Activated CD8-positive, alpha-beta memory T cell treated with anti-CD3 and anti-CD28 coated beads for 24 hours (primary cell): ENCODE data around the gene TBC1D7.

Experiments
- DNase-seq: peaks from one replicate; pipeline ENCODE4 v3.0.0-alpha.2; 2020

TBC1D7 gene

GRCh38 chr6:13289789-13290318 lies 38.5 kb downstream of the TBC1D7 start:
- DNase-seq = no peak

GRCh38 chr6:13288969-13289391 lies 39.4 kb downstream of the TBC1D7 start:
- peak; percentile 41 for DNase-seq

GRCh38 chr6:13288481-13288880 lies 39.9 kb downstream of the TBC1D7 start:
- peak; percentile 26 for DNase-seq

DNA sequence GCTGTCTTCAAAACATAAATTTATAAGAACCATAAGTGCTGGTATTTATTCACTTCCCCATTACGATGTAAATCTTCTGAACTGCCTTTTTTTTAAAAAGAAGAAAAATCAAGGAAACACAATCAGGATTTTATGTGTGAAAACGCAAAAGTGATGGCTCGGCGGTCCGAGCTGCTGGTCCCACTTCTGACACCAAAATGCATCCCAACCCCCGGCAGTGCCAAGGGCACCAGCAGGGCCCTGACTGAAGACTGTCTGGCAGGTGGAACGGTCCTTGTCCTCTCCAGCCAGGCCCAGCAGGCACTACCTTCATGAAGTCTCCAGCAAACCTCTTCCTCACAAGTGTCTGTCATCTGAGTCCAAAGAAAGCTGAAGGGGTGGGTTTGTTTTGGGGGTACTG lies 41.2 kb downstream of the TBC1D7 start:
- no peak for DNase-seq

GRCh38 chr6:13286181-13286580 lies 42.2 kb downstream of the TBC1D7 start:
- no peak for DNase-seq

- no peak for DNase-seq
Observed at GRCh38 chr6:13285705-13286104, 42.6 kb downstream of the TBC1D7 start.

GRCh38 chr6:13284646-13285045 lies 43.7 kb downstream of the TBC1D7 start:
- no peak for DNase-seq

GRCh38 chr6:13283331-13283730 lies 45.0 kb downstream of the TBC1D7 start:
- no peak for DNase-seq

- DNase-seq = no peak
Observed at GRCh38 chr6:13282393-13283069, 45.8 kb downstream of the TBC1D7 start.

DNA sequence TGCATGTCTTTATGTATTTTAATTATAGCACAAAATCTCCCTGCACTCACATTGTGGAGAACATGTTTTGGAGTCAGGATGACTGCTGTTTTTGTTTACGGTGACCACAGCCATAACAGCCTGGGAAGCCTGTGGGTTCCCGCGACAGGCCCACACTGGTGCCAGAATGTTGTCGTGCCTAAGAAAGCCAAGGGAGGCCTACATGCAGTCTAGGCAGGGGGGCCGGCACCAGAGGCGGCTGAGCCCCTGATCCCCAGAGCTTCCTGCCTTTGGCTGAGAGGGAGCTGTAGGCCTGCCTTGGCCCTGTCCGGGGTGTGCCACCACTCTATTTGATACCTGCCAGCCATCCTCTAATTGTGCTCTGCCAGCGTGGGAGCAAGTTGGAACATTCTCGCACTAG lies 46.7 kb downstream of the TBC1D7 start:
- DNase-seq = no peak

DNA sequence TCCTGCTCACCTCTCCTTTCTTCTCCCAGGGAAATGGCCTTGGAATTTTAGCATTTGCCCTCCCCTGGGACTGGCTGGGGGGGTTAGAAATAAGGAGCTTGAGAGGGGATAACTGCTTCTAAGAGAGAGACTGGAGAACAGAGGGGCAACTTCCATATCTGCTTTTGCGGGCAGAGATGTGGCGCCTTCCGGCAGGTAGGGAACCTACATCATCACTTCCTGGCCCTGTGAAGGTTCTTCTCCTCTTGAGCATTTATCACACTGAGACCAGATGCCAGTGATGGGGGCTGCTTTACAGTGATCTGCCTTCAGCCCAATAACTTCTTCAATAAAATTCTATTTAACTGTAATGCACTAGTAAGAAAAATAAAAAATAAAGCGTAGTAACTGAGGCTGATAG lies 48.1 kb downstream of the TBC1D7 start:
- DNase-seq = no peak

DNA sequence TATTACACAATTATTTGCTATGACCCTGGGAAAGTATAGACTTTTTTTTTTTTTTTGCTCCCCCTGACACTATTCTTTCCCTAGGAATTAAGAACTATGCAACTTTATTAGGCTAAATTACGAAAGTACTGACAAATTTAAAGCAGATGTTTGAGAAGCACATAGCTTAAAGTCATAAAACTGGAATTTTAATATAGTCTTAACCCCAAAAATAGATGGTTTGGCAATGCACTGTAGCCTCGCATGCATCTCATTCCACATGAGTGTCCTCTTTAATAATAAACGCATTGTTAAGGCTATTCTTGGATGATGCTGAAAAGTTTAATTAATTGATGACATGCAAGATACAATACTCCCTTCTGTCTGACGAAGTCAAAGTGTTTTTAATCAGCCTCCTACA lies 49.3 kb downstream of the TBC1D7 start:
- DNase-seq = no peak

DNA sequence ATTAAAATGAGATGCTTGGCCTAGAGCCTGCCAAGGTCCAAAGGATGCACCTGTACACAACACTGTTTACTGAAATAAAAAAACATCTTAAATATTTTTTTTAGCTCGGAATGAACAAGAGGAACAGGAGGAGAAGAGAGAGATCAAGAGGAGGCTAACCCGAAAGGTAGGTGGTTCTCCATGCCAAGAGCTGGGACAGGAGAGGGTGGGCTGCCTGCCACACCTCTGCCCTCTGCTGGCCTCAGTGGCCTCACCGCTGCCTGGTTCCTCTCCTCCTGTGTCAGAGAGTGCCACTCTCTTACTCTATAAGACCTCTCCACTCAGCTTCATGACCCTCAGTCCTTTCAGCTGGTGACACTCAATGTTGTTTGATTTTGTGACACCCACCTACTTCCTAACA lies 50.2 kb downstream of the TBC1D7 start:
- DNase-seq = no peak

DNA sequence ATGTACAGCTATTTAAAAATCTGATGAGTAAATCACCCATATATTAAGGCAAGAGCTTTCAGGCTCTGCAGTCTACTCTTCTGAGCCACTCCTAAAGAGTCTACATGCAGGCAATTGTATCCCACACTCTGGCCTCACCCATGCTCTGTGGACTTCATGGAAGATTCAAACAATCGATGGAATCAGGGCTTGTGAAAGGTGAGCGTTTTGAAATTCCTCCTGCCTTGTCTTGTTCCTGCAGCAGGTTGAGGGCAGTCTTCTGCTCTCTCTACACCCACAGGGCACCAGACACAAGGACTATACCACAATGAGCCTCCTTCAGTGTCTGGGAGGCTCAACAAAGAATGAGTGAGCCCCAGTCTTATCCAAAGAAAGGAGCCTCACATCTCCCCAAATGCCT lies 51.1 kb downstream of the TBC1D7 start:
- no peak for DNase-seq

- no peak for DNase-seq
Observed at GRCh38 chr6:13275435-13275989, 52.8 kb downstream of the TBC1D7 start.

DNA sequence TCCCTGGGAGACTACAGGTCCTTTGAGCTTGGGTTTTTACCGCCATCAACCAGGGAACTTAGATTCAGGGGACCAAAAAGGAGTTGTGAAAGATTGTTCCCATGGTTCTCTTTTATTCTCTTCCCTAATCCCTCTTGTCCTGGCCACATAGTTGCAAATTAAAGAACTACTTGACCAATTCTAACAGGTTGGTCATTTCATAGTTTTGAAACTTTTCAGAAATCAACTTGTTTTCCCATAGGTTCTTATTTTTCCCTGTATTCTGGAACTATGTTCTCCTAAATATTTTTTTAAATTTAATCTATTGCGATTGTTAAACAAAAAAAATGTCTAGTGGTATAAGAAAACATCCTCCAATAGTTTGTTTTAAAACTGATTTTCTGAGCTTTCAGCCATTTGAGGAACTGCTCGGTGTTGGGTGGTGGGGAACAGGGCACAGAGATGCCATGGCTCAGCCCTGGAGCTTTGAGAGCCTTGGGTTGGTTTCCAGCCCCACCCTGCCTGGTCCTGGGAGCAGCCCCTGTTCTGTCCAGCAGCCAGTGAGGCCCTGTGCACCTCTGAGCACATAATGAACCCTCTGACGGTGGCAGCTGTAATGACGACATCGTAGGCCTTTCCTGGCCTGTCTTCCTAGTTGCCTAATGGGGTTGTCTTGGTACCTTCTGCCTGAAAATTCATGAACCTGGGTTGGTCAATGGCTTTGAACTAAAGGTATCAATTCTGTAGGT lies 53.5 kb downstream of the TBC1D7 start:
- no peak for DNase-seq

GRCh38 chr6:13273931-13274706 lies 54.2 kb downstream of the TBC1D7 start:
- DNase-seq = peak; percentile 79

DNA sequence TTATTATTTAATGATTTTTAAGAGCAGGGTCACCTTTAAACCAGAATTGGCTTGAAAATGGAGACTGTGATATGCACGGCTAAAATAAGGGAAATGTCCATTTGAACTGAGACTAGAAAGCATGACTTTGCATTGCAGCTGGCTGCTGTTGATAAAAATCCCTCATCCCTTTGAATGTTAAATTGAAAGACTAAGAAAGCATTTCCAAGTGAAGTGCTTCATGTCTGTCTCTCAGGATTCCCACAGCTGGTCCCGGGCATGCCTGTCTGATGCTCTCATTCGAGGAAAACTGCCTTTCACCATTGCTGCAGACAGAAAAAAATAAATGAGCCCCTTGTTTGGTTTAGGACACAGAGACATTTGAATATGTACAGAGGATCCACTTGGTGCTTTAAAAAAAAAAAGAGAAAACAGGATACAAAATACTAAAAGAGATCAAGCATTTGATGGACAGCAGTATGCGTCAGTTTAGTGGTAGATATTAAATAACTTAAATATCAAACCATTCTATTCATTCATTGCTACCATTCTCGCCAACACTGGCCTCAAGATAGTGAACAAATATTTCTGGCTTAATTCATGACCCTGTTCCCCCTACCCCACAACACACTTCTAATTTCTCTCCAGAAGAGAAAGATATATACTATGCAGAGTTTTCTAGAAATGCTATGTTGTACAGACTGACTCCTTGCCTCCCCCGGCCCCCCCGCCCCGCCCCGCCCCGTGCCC lies 55.0 kb downstream of the TBC1D7 start:
- DNase-seq = no peak

- DNase-seq = no peak
Observed at GRCh38 chr6:13272131-13273046, 55.9 kb downstream of the TBC1D7 start.

DNA sequence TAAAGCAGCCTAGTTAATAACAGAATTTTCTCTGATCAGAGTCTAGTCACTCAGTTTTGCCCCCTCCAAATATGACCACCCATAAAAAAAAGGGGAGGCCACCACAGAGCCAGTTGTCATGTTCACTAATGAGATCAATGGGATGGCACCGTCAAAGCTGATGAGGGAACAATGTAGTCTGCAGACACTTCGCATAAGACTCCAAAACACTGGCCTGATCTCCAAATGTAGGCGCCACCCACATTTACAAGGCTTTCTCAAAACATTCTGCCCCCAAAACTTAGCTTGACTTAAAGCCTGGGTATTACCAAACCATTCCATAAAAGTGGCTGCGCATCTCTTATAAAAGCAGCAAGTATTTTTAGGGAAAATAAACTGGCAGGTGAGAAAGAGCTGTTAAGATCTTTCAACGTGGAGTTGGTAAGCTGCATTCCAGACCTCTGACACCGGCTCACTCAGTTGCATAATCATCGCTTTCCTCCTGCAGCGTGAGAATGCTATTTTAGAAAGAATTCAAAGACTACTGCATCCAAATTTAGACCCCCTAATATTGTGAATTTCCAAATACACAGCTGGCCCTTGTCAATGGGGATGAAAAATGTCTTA lies 59.3 kb downstream of the TBC1D7 start:
- no peak for DNase-seq

DNA sequence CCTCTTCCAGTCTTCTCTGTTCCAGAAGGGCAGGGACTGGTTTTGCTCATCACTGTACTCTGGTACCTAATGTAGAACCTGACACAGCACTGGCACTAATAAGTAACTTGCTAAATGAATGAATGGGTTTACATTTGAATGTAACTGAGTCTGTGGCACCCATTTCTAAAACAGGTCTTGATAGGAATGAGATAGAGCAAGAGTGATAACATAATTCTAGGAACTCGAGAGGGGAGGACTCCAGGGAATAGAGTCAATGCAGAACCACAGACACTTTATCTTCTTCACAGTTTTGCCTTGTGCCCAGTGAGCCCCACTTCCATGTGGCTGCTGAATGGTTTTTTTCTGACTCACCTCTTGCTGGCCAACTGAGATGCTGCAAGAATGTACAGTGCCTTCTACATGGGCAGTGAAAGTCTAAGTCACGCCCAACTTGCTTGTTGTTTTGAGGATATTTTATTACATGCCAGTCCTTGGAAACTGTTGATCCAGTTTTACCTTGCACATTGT lies 61.1 kb downstream of the TBC1D7 start:
- no peak for DNase-seq
